Measurements from ENCODE around the gene TRAF3. TPM values are rescaled to one million over a fixed set of nuclear protein-coding genes. Genes with fewer than 3 reads are reported as not detected.

The TRAF3 gene
- total and polyA plus RNA-seq, 10 donors: 11.1 to 61.5 (median 39.1) TPM

DNA sequence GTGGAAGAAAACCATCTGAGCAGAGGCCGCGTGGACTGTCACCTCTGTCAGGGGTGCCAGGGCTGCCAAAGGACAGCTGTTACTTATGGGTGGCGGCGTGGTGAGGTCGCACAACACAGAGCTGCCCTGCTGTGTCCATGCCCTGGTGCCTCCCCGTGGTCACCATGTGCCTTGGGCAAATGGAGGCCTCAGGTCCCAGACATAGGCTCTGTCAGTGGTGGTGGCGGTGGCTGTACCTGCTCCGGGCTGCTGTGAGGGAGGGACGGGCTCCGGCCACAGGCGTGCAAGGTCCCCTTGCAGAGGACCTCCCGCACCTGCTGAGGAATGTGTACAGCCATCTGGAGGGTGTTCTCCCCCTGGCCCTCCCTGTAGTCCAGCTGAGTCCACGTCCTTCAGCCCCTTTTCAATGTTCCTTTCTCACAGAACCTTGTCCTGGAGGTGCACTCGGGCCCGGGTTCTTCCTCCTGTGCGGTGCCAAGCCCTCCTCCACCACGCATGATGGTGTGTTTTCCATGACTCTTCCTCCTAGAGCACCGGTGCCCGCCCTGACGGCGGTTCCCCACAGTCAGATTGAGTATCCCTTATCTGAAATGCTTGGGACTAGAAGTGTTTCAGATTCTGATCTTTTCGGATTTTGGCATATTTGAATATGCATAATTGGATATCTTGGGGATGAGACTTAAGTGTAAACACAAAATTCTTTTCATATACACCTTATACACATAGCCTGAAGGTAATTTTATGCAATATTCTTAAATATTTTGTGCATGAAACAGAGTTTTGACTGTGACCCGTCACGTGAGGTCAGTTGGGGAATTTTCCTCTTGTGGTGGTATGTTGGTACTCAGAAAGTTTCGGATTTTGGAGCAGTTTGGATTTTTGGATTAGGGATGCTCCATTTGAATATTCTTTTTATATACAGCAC is 49.8 kb downstream of the TRAF3 start:
- intact Hi-C loops (cut with DNase I; ENCODE audit: low total_unique reads): no loop called here
- TF ChIP-seq, protein P1, sequence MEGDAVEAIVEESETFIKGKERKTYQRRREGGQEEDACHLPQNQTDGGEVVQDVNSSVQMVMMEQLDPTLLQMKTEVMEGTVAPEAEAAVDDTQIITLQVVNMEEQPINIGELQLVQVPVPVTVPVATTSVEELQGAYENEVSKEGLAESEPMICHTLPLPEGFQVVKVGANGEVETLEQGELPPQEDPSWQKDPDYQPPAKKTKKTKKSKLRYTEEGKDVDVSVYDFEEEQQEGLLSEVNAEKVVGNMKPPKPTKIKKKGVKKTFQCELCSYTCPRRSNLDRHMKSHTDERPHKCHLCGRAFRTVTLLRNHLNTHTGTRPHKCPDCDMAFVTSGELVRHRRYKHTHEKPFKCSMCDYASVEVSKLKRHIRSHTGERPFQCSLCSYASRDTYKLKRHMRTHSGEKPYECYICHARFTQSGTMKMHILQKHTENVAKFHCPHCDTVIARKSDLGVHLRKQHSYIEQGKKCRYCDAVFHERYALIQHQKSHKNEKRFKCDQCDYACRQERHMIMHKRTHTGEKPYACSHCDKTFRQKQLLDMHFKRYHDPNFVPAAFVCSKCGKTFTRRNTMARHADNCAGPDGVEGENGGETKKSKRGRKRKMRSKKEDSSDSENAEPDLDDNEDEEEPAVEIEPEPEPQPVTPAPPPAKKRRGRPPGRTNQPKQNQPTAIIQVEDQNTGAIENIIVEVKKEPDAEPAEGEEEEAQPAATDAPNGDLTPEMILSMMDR (IDR thresholded peaks at IDR 0.05 in 8 of 11, conservative IDR thresholded peaks at IDR 0.05 in 3 of 11): no peak
- TF ChIP-seq POLR2A (IDR thresholded peaks at IDR 0.05) (no peak), POLR2AphosphoS5 (IDR thresholded peaks at IDR 0.05) (peak in 1 of 3 donors; percentile 11)
- Histone ChIP-seq H3K27ac (no peak overlapping the region), H3K36me3 (peaks cover 0 to 44% (median 10%) of the 10 kb centered on the region in 6 donors), H3K9me3 (no peaks in the 10 kb centered on the region), H3K4me1 (peaks cover 0 to 89% (median 47%) of the 10 kb centered on the region in 6 donors), H3K27me3 (replicated peaks in 1 of 7) (no peaks in the 10 kb centered on the region), H3K4me3 (no peak overlapping the region)
- WGBS, 5 donors: 85 to 93% (median 91%) methylated on average over 15 to 25 of the region's 25 CpGs
- DNase-seq: no peak

DNA sequence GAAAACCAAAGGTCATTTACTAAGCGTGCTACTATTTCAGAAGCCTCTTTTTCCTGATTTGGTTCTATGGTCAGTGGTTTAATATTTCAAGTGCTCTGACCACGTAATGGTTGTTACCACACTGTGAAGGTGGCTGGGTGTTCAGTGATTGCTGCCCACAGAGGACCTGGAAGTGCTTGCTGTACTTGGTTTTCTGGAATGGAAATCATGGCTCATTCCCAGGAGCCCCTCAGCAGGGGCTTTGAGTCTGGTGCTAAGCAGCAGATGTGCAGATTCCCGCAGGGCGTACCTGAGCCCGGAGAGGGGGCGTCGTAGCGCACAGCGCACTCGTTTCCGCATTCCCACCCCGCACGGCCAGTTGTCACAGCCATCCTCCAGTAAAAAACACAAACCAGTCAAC is 50.5 kb downstream of the TRAF3 start:
- TF ChIP-seq POLR2A (IDR thresholded peaks at IDR 0.05) (no peak), POLR2AphosphoS5 (IDR thresholded peaks at IDR 0.05) (no peak)
- TF ChIP-seq, protein P1 (IDR thresholded peaks at IDR 0.05 in 8 of 11, conservative IDR thresholded peaks at IDR 0.05 in 3 of 11): no peak
- WGBS, 5 donors: 88 to 92% (median 90%) methylated on average over 13 of the region's 13 CpGs
- Histone ChIP-seq H3K27ac (no peak overlapping the region), H3K27me3 (replicated peaks in 1 of 7) (no peaks in the 10 kb centered on the region), H3K36me3 (peaks cover 0 to 51% (median 14%) of the 10 kb centered on the region in 6 donors), H3K4me1 (peaks cover 0 to 82% (median 43%) of the 10 kb centered on the region in 6 donors), H3K9me3 (no peaks in the 10 kb centered on the region), H3K4me3 (no peak overlapping the region)
- DNase-seq: no peak
- intact Hi-C loops (cut with DNase I; ENCODE audit: low total_unique reads): no loop called here

DNA sequence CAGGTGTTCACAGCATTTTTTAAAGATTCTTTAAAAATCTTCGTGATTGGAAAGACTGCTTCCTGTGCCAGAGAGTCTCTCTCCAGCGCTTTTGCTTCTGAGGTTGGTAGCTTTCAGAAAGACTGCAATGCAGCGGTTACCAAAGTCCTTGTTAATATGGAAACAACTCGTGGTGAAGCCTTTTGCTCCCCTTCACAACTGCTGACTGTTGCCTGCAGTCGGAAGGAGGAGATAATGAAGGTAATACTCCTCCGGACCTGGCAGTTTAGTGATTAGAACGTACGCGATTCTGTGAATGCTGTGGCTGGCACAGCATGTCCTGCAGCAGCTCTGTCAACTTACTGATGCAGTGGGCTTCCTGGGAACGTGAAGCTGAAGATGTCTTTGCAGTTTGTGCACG is 50.9 kb downstream of the TRAF3 start:
- H3K27ac ChIP-seq: no peak overlapping the region
- TF ChIP-seq, protein P1 (IDR thresholded peaks at IDR 0.05 in 8 of 11, conservative IDR thresholded peaks at IDR 0.05 in 3 of 11): no peak
- WGBS, 5 donors: 70 to 85% (median 83%) methylated on average over 11 of the region's 11 CpGs
- intact Hi-C loops (cut with DNase I; ENCODE audit: low total_unique reads): no loop called here
- H3K36me3 ChIP-seq: peaks cover 0 to 52% (median 15%) of the 10 kb centered on the region in 6 donors
- H3K9me3 ChIP-seq: no peaks in the 10 kb centered on the region
- no peaks in the 10 kb centered on the region for H3K27me3 ChIP-seq (replicated peaks in 1 of 7)
- peaks cover 0 to 79% (median 40%) of the 10 kb centered on the region in 6 donors for H3K4me1 ChIP-seq
- no peak overlapping the region for H3K4me3 ChIP-seq
- DNase-seq: no peak

DNA sequence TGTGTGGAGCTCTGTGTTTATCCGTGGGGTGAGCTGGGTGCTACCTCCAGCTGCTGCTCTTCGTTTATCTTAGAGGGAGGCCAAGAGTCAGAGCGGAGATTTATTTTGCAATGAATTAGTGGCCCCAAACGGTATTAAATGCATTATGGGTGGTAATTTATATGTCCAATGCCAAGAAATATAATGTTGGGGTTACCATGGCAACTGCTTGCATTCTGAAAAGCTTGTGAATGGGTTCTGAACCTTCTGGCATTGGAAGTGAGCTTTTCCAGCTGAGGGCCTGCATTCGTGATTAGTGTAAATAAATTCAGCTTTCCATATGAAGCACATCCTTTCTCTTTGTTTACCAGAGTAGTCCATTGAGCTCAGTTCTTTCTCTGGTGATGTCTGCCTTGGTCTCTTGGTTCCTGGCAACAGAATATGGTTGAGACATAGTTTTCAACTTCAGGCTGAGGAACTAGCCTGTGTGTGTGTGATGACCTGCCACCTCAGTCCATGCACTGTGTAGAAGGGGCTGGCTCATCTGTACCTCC is 51.8 kb downstream of the TRAF3 start:
- no peaks in the 10 kb centered on the region for H3K9me3 ChIP-seq
- intact Hi-C loops (cut with DNase I; ENCODE audit: low total_unique reads): no loop called here
- TF ChIP-seq POLR2AphosphoS5 (IDR thresholded peaks at IDR 0.05) (no peak), POLR2A (IDR thresholded peaks at IDR 0.05) (no peak)
- TF ChIP-seq, protein P1 (IDR thresholded peaks at IDR 0.05 in 8 of 11, conservative IDR thresholded peaks at IDR 0.05 in 3 of 11): no peak
- peaks cover 0 to 60% (median 18%) of the 10 kb centered on the region in 6 donors for H3K36me3 ChIP-seq
- WGBS, 5 donors: 78 to 91% (median 81%) methylated on average over 5 of the region's 5 CpGs
- H3K27ac ChIP-seq: no peak overlapping the region
- no peak overlapping the region for H3K4me3 ChIP-seq
- peaks cover 0 to 70% (median 36%) of the 10 kb centered on the region in 6 donors for H3K4me1 ChIP-seq
- no peaks in the 10 kb centered on the region for H3K27me3 ChIP-seq (replicated peaks in 1 of 7)
- DNase-seq: no peak

Data from spleen (tissue), 11 donors.